Thyroid gland (tissue), 4 donors: ENCODE results near the gene ARL6IP4. TPM values are rescaled to one million over a fixed set of nuclear protein-coding genes. Genes with fewer than 3 reads are reported as not detected.
A peak's percentile ranks its signal among the peaks of the same experiment; 100 is the strongest.

ENCODE experiments used
- DNase-seq, 2 donors: peaks; one replicate each; pipeline ENCODE4 v3.0.0-alpha.2; 2019
- H3K27ac ChIP-seq, 3 donors: fragments of 200-600 bp; sonication (generic); 1 replicate in 2 of 3; 2 replicates in 1 of 3; pipeline ENCODE4 v1.5.1; 2016 to 2019; ENCODE audit warnings: mild to moderate bottlenecking in 1 of 3, moderate library complexity in 1 of 3
- H3K27me3 ChIP-seq: fragments of 200-600 bp; sonication (generic); one replicate; pipeline ENCODE4 v1.5.1; 2019
- H3K36me3 ChIP-seq, 2 donors: fragments of 200-600 bp; sonication (generic); one replicate each; pipeline ENCODE4 v1.5.1; 2016 to 2019
- H3K4me1 ChIP-seq, 2 donors: fragments of 200-600 bp; sonication (generic); one replicate each; pipeline ENCODE4 v1.5.1; 2017 to 2019
- H3K4me3 ChIP-seq, 3 donors: fragments of 200-600 bp; sonication (generic); replicated peaks in 1 of 3; 1 replicate in 2 of 3; 2 replicates in 1 of 3; pipeline ENCODE4 v1.5.1; 2016; ENCODE audit warnings: mild to moderate bottlenecking in 1 of 3
- H3K9me3 ChIP-seq: fragments of 200-600 bp; sonication (generic); one replicate; pipeline ENCODE4 v1.5.1; 2017
- POLR2A ChIP-seq, 2 donors: fragments of 450-650 bp; IDR thresholded peaks; one replicate each; pipeline ENCODE4 v1.6.1; 2017; ENCODE audit warnings: antibody characterized with exemption in 2 of 2, mild to moderate bottlenecking in 2 of 2, moderate library complexity in 1 of 2
- WGBS, 2 donors: methylation state at CpG; one replicate each; pipeline ENCODE4 v1.1.5; 2017; 5-methylcytosine and 5-hydroxymethylcytosine counted together
- intact Hi-C: fragments of 100-400 bp; cut with DNase I; formaldehyde crosslinking; loops from one replicate; pipeline ENCODE4 v1.15.1; 2023
- total RNA-seq, 4 donors: library from RNA; depleted of rRNA; stranded (reverse); fragments of >200 nt; gene quantifications; one replicate each; pipeline ENCODE4 v1.2.3, GENCODE V29; 2016
- TF ChIP-seq, protein P1 (sequence below), 6 experiments: fragments of 200-600 bp in 3 of 6; fragments of 450-650 bp in 3 of 6; sonication (generic) in 3 of 6; IDR thresholded peaks; one replicate each; pipeline ENCODE4 v1.5.1; 2016 to 2019; ENCODE audit warnings: antibody characterized with exemption in 6 of 6, mild to moderate bottlenecking in 2 of 6, inconsistent platforms in 1 of 6, moderate library complexity in 1 of 6

Gene ARL6IP4
- total RNA-seq, 4 donors from 2014 or later, result 210 to 281 (median 262) TPM

DNA sequence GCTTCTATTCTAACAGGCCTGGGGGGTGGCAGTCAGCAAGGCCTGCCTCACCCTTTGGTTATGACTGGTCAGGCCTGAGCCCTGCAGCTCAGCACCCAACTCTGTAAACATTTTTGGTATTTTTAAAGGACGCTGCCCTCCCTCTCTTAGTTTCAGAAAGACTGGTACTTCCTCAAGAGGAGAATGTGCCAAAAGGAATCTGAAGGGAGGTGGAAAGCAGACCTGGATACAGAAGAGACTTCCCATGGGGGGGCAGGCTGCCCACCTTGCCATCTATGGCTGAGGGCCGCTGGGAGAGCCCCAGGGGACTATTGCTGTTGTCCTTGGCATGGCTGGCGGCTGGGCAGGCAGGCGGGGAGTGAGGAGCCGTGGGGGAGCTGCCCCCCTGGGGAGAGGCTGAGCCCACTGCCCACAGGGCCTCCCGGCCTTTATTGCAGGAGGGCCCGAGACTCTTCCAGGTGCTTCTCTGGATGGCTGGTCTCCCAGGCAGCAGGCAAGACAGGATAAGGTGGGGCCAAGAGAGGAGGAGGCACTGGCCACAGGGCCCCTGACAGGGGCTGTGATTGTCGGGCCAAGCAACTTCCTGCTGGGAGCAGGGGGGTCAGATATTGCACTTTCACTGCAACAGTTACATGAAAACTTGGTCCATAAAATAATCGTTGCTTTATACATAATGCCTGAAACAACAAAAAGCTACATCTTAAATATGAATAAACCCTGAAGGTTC lies 3.5 kb downstream of the ARL6IP4 start:
- no peak overlapping the region for H3K4me3 ChIP-seq
- 42 to 48% methylated on average over 7 to 9 of the region's 9 CpGs for WGBS, 2 donors

GRCh38 chr12:122984612-122985337 lies 4.3 kb downstream of the ARL6IP4 start:
- 43 to 44% methylated on average over 34 of the region's 34 CpGs for WGBS, 2 donors
- H3K27me3 ChIP-seq, result no peaks in the 10 kb centered on the region
- H3K4me3 ChIP-seq, result no peak overlapping the region
- DNase-seq, result peak; percentile 32 to 45
- H3K36me3 ChIP-seq, result no peaks in the 10 kb centered on the region
- peaks cover 17 to 43% of the 10 kb centered on the region in 2 donors for H3K4me1 ChIP-seq
- intact Hi-C loops, result loop anchor here (5.0 kb wide), 1 partner anchor 253 kb away; no protein-coding TSS in a partner anchor
- TF ChIP-seq, protein P1, sequence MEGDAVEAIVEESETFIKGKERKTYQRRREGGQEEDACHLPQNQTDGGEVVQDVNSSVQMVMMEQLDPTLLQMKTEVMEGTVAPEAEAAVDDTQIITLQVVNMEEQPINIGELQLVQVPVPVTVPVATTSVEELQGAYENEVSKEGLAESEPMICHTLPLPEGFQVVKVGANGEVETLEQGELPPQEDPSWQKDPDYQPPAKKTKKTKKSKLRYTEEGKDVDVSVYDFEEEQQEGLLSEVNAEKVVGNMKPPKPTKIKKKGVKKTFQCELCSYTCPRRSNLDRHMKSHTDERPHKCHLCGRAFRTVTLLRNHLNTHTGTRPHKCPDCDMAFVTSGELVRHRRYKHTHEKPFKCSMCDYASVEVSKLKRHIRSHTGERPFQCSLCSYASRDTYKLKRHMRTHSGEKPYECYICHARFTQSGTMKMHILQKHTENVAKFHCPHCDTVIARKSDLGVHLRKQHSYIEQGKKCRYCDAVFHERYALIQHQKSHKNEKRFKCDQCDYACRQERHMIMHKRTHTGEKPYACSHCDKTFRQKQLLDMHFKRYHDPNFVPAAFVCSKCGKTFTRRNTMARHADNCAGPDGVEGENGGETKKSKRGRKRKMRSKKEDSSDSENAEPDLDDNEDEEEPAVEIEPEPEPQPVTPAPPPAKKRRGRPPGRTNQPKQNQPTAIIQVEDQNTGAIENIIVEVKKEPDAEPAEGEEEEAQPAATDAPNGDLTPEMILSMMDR (IDR thresholded peaks at IDR 0.05), result no peak
- no peak for TF ChIP-seq POLR2A (IDR thresholded peaks at IDR 0.05)
- H3K9me3 ChIP-seq, result no peaks in the 10 kb centered on the region
- peak overlapping the region in 1 of 3 donors; percentile 11 for H3K27ac ChIP-seq

More for the DNA sequence above, 3.5 kb downstream of the ARL6IP4 start:
- Histone ChIP-seq H3K27ac (peak overlapping the region in 1 of 3 donors; percentile 11), H3K9me3 (no peaks in the 10 kb centered on the region), H3K27me3 (no peaks in the 10 kb centered on the region), H3K36me3 (no peaks in the 10 kb centered on the region), H3K4me1 (peaks cover 20 to 48% of the 10 kb centered on the region in 2 donors)
- no peak for DNase-seq
- intact Hi-C loops, result loop anchor here (5.0 kb wide), 1 partner anchor 253 kb away; no protein-coding TSS in a partner anchor
- TF ChIP-seq POLR2A (IDR thresholded peaks at IDR 0.05), result no peak
- TF ChIP-seq, protein P1 (IDR thresholded peaks at IDR 0.05), result no peak

- intact Hi-C loops, result no loop called here
Measured at GRCh38 chr12:122985338-122986257, 5.1 kb downstream of the ARL6IP4 start.

DNA sequence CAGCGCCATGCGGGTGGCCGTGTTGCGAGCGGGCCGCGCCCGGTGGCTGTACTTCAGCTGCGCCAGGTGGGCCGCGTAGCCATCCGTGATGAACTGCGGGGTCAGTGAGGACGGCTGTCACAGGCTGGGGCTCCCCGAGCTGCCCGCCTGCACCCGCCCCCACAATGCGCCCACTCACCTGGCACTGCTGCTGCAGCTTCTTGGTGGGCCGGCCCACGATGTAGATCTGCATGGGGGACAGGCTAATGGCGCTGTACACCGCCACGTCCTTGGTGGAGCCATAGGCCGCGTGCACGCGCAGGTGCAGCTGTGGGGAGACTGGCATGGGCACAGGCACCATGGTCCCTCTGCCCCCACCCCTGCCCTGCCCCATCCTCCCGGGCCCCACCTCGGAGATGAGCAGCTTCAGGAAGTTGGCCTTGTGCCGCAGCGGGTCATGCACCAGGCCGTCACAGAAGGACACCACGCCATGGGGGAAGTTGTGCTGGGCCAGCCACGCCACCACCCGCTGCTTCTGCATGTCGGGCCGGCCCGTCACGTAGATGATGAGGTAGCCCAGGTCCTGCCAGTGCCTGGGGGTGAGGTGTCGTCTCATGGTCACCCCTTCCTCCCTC lies 5.9 kb downstream of the ARL6IP4 start:
- peaks cover 9 to 37% of the 10 kb centered on the region in 2 donors for H3K4me1 ChIP-seq
- H3K9me3 ChIP-seq, result no peaks in the 10 kb centered on the region
- no peak for DNase-seq
- no peaks in the 10 kb centered on the region for H3K36me3 ChIP-seq
- no peak overlapping the region for H3K4me3 ChIP-seq
- no peak for TF ChIP-seq POLR2A (IDR thresholded peaks at IDR 0.05)
- TF ChIP-seq, protein P1 (IDR thresholded peaks at IDR 0.05), result no peak
- H3K27ac ChIP-seq, result no peak overlapping the region
- intact Hi-C loops, result no loop called here
- H3K27me3 ChIP-seq, result no peaks in the 10 kb centered on the region
- whole genome bisulfite sequencing, 2 donors, result 95 to 98% methylated on average over 20 to 29 of the region's 40 CpGs

More at GRCh38 chr12:122985338-122986257, 5.1 kb downstream of the ARL6IP4 start:
- WGBS, 2 donors, result 75 to 90% methylated on average over 10 to 27 of the region's 45 CpGs
- no peaks in the 10 kb centered on the region for H3K36me3 ChIP-seq
- TF ChIP-seq, protein P1 (IDR thresholded peaks at IDR 0.05), result no peak
- TF ChIP-seq POLR2A (IDR thresholded peaks at IDR 0.05), result no peak
- no peaks in the 10 kb centered on the region for H3K27me3 ChIP-seq
- H3K9me3 ChIP-seq, result no peaks in the 10 kb centered on the region
- no peak overlapping the region for H3K4me3 ChIP-seq
- H3K27ac ChIP-seq, result no peak overlapping the region
- H3K4me1 ChIP-seq, result peaks cover 12 to 39% of the 10 kb centered on the region in 2 donors
- DNase-seq, result no peak
